Measurements from ENCODE around the gene NUP98.

DNA sequence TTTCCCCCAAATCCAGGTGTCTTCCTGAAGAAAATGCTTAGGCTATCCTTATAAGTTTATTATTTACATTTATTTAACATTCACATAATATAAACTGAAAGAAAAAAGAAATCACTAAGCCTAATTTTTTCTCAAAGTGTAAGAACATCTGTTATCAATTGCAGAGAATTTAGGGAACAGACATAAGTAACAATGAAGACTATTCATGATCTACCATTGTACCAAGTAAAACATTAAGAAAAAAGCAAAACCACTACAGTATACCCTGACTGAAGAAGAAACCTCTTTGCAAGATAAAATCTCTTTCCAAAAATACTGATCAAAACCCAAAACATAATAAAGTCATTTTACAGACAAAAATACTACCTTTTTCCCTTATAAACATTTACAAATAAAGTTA is 60.5 kb downstream of the NUP98 start:
- TF ChIP-seq CTCF (IDR thresholded peaks at IDR 0.05) (no peak), POLR2AphosphoS5 (IDR thresholded peaks at IDR 0.05) (no peak), POLR2A (IDR thresholded peaks at IDR 0.05) (no peak)
